Duodenal mucosa (tissue), 2 donors: ENCODE results near the gene TADA3.

Experiments used
- H3K27ac ChIP-seq: one replicate; pipeline ENCODE4 v1.7.0; 2013; ENCODE audit warnings: low read depth, low read length
- H3K27me3 ChIP-seq, 2 donors: one replicate each; pipeline ENCODE4 v1.7.0; 2013; ENCODE audit warnings: low read length in 2 of 2, control low read depth in 1 of 2; ENCODE audit not compliant: insufficient read depth in 2 of 2, control insufficient read depth in 1 of 2
- H3K36me3 ChIP-seq, 2 donors: one replicate each; pipeline ENCODE4 v1.7.0; 2013; ENCODE audit warnings: low read length in 2 of 2, control low read depth in 1 of 2; ENCODE audit not compliant: insufficient read depth in 2 of 2, control insufficient read depth in 1 of 2
- H3K4me1 ChIP-seq, 2 donors: one replicate each; pipeline ENCODE4 v1.7.0; 2013; ENCODE audit warnings: low read length in 2 of 2, control low read depth in 1 of 2; ENCODE audit not compliant: insufficient read depth in 2 of 2, control insufficient read depth in 1 of 2
- H3K4me3 ChIP-seq, 2 donors: one replicate each; pipeline ENCODE4 v1.7.0; 2013; ENCODE audit warnings: low read length in 2 of 2, low read depth in 1 of 2
- H3K9ac ChIP-seq, 2 donors: one replicate each; pipeline ENCODE4 v1.7.0; 2013; ENCODE audit warnings: low read length in 2 of 2, low read depth in 1 of 2
- H3K9me3 ChIP-seq, 2 donors: one replicate each; pipeline ENCODE4 v1.7.0; 2013; ENCODE audit warnings: low read length in 2 of 2, control low read depth in 1 of 2; ENCODE audit not compliant: control insufficient read depth in 1 of 2

The TADA3 gene, protein sequence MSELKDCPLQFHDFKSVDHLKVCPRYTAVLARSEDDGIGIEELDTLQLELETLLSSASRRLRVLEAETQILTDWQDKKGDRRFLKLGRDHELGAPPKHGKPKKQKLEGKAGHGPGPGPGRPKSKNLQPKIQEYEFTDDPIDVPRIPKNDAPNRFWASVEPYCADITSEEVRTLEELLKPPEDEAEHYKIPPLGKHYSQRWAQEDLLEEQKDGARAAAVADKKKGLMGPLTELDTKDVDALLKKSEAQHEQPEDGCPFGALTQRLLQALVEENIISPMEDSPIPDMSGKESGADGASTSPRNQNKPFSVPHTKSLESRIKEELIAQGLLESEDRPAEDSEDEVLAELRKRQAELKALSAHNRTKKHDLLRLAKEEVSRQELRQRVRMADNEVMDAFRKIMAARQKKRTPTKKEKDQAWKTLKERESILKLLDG

DNA sequence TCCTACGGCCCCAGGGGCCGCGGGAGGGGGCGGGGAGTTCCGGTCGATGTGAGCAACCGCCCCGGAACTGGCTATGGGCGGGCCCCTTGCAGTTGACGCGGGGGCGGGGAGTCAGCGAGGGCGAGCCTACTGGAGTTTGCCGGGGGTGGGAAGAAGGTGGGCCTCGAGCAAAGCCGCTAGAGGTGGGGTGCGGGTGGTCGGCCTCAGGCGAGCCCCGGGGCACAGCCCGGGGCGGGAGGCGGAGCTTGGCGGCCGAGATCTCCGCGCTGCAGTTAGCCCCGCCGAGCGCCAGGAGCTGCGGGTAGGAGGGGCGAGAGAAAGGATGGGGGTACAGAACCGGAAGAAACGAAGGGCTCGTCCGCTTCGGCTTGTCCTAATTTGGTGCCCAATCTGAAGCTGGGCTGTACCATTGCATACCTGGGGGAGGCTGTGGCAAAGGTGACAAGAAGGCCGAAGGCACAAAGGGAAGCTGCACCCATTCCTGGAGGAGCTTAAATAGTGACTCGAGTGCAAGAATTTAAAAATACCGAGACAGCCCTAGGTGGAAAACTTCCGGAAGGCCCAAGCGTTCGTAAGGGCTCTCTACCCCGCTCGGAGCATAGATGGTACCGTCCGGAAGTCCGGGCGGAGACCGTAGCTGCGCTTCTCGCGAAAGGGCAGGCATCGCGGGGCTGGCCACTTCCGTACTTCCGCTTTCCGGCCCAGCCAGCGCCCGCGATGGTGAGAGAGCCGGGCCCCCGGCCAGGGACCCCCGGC is at the start of gene TADA3, which contains the start of gene ARPC4:
TSS of gene TADA3 (minus strand) at position 69 of the 756 bp plus-strand sequence. CDS start 1,007 bp downstream, outside the sequence.
TSS of gene ARPC4 (plus strand) at position 678 of the 756 bp plus-strand sequence. CDS start at position 718, 40 bp downstream.
- Histone ChIP-seq H3K27ac (peak within 1 kb of the TSS; percentile 93), H3K4me1 (peaks cover 17 to 35% of the 10 kb centered on the region in 2 donors), H3K36me3 (peaks cover 15 to 42% of the 10 kb centered on the region in 2 donors), H3K27me3 (no peaks in the 10 kb centered on the region), H3K4me3 (peak within 1 kb of the TSS; percentile 92 to 96), H3K9me3 (no peaks in the 10 kb centered on the region), H3K9ac (peak within 1 kb of the TSS; percentile 94 to 99)

DNA sequence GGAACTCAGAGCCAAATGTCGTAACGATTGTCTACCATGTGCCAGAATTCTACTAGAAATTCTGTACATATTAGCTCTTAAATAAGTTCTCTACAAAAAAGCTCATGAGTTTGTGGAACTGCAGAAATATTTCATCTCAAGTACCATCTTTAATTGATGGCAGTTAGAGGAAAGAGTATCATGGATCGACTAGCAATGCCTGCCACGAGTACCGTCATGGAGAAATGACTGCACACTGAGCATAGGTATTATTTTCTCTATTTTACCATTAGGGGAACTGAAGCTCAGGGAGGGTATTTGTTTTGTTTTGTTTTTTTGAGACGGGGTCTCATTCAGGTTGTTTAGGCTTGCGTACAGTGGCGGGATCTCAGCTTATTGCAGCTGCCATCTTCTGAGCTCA is 48.7 kb upstream of the TADA3 start:
- H3K36me3 ChIP-seq = peaks cover 9 to 45% of the 10 kb centered on the region in 2 donors
- no peak overlapping the region for H3K9ac ChIP-seq

GRCh38 chr3:9838856-9839255 is 46.6 kb upstream of the TADA3 start:
- Histone ChIP-seq H3K27ac (no peak overlapping the region), H3K27me3 (no peaks in the 10 kb centered on the region), H3K9me3 (no peaks in the 10 kb centered on the region), H3K4me1 (peaks cover 3 to 9% of the 10 kb centered on the region in 2 donors), H3K9ac (no peak overlapping the region), H3K4me3 (no peak overlapping the region), H3K36me3 (peaks cover 9 to 63% of the 10 kb centered on the region in 2 donors)

More for the DNA sequence above, 48.7 kb upstream of the TADA3 start:
- Histone ChIP-seq H3K4me3 (no peak overlapping the region), H3K9me3 (no peaks in the 10 kb centered on the region), H3K27ac (no peak overlapping the region), H3K27me3 (no peaks in the 10 kb centered on the region), H3K4me1 (peaks cover 3 to 13% of the 10 kb centered on the region in 2 donors)

DNA sequence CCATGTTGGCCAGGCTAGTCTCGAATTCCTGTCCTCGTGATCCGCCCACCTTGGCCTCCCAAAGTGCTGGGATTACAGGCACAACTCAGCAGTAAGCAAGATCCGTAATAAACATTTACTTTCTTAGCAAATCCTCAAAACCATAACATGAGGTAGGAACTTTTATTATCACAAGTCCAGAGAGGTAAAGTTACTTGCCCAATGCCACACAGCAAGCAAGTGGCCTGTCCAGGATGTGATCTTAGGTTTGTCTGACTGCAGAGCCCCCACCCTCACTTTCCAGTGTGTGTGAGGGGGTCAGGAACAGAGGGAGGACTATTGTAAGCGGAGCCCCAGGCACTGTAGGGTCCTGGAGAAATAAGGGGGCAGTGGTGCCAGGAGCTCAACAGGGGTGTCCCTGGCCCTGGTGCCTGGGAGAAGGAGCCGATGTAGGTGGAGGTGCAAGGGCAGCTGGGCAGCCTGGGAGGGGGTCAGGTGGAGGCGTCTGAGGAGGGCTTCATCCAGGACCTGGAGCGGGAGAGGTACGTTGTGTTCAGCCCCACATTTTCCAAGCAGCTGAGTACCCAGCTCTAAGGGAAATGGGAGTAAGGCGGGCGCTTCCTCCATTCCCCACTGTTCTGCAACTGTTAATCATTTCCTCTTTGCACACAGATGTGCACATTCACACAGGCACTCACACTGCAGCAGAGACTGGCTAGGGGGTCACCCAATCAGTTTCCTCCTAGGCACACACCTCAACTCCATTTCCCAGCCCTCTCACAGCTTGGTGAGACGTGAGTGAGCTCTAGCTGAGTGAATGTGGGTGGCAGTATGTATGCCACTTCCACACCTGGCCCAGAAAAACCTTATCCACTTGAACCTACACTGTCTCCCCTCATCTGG is 45.7 kb upstream of the TADA3 start:
- Histone ChIP-seq H3K36me3 (peaks cover 9 to 70% of the 10 kb centered on the region in 2 donors), H3K9ac (no peak overlapping the region), H3K4me3 (no peak overlapping the region), H3K27me3 (no peaks in the 10 kb centered on the region), H3K9me3 (no peaks in the 10 kb centered on the region), H3K4me1 (peaks cover under 1 to 5% of the 10 kb centered on the region in 2 donors), H3K27ac (no peak overlapping the region)

DNA sequence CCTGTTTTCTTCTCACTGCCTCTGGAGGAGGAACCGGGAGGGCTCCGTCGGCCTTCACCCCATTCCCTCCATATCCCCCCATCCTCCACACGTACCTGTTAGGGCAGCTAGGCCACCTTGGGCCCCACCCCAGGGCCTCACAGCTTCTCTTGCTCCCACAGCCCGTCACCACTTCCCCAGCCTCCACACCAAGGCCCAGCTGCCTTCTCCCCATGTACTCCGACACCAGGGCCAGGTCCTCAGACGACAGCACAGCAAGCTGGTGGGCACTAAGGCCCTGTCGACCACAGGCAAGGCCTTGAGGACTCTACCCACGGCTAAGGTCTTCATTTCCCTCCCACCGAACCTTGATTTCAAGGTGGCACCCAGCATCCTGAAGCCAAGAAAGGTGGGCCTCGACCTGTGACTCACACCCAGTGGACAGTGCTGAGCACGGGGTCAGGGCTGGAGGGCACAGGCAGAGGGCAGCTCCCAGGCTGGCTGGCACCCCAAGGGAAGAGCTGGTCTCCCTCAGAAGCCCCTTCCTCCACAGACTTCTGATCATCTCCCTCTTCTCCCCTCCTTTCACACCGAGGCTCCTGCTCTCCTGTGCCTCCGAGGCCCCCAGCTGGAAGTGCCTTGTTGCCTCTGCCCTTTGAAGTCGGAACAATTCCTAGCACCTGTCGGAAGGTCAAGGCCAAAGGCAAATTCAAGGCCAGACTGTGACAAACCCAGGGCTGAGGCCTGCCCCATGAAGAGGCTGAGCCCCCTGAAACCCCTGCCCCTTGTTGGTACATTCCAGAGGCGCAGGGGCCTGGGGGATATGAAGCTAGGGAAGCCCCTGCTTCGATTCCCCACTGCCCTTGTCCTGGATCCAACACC is 42.5 kb upstream of the TADA3 start:
- Histone ChIP-seq H3K4me1 (no peaks in the 10 kb centered on the region), H3K9me3 (no peaks in the 10 kb centered on the region), H3K9ac (no peak overlapping the region), H3K27ac (no peak overlapping the region), H3K36me3 (peaks cover 20 to 53% of the 10 kb centered on the region in 2 donors), H3K4me3 (no peak overlapping the region), H3K27me3 (no peaks in the 10 kb centered on the region)

DNA sequence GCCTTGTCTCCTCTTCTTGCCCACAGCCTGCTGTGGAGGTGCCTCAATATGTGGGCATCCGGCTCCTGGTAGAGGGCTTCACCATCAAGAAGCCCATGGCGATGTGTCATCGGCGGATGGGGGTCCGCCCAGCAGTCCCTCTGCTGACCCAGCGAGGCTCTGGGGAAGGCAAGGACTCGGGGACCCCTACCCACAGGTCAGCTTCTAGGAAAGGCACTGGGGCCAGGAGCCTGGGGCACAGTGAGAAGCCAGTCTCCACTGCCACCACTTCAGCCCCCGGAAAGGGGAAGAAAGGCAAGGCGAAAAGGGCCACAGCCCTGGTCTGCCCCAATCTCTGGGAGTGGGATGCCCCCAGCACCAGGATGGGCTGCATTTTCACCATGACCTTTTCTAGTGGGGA is 40.8 kb upstream of the TADA3 start:
- Histone ChIP-seq H3K27me3 (no peaks in the 10 kb centered on the region), H3K4me3 (no peak overlapping the region), H3K36me3 (peaks cover 16 to 46% of the 10 kb centered on the region in 2 donors), H3K9ac (no peak overlapping the region), H3K4me1 (no peaks in the 10 kb centered on the region), H3K27ac (no peak overlapping the region), H3K9me3 (no peaks in the 10 kb centered on the region)

DNA sequence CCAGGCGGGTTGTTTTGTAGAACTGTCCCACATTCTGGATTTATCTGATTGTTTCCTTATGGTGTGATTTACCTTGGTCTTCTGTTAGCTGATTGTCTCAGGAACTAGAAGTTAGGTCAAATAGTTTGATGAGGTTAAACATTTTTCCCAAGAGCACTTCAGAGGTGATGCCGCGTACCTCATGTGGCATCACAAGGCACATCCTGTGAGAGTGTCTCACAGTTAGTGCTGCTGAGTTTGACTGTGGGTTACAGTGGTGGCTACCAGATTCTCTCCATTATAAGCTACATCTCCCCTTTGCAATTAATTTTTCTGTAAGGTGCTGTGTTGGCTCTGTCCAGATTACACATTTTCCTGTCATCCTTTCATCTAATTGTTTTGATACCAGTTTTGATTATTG is 39.0 kb upstream of the TADA3 start:
- H3K27ac ChIP-seq = no peak overlapping the region
- H3K9me3 ChIP-seq = no peaks in the 10 kb centered on the region
- H3K36me3 ChIP-seq = peaks cover 16 to 40% of the 10 kb centered on the region in 2 donors
- no peaks in the 10 kb centered on the region for H3K27me3 ChIP-seq
- H3K4me3 ChIP-seq = no peak overlapping the region
- no peaks in the 10 kb centered on the region for H3K4me1 ChIP-seq
- H3K9ac ChIP-seq = no peak overlapping the region

GRCh38 chr3:9828801-9829755 is 36.8 kb upstream of the TADA3 start:
- no peak overlapping the region for H3K27ac ChIP-seq
- H3K9me3 ChIP-seq = no peaks in the 10 kb centered on the region
- H3K4me3 ChIP-seq = no peak overlapping the region
- H3K27me3 ChIP-seq = no peaks in the 10 kb centered on the region
- peaks cover 16 to 21% of the 10 kb centered on the region in 2 donors for H3K36me3 ChIP-seq
- peaks cover 5 to 8% of the 10 kb centered on the region in 2 donors for H3K4me1 ChIP-seq
- H3K9ac ChIP-seq = no peak overlapping the region
